ENCODE measurements around the gene COPS7A.

Gene COPS7A

GRCh38 chr12:6771091-6771495, 47.2 kb downstream of the COPS7A start:
- no peak for DNase-seq

DNA sequence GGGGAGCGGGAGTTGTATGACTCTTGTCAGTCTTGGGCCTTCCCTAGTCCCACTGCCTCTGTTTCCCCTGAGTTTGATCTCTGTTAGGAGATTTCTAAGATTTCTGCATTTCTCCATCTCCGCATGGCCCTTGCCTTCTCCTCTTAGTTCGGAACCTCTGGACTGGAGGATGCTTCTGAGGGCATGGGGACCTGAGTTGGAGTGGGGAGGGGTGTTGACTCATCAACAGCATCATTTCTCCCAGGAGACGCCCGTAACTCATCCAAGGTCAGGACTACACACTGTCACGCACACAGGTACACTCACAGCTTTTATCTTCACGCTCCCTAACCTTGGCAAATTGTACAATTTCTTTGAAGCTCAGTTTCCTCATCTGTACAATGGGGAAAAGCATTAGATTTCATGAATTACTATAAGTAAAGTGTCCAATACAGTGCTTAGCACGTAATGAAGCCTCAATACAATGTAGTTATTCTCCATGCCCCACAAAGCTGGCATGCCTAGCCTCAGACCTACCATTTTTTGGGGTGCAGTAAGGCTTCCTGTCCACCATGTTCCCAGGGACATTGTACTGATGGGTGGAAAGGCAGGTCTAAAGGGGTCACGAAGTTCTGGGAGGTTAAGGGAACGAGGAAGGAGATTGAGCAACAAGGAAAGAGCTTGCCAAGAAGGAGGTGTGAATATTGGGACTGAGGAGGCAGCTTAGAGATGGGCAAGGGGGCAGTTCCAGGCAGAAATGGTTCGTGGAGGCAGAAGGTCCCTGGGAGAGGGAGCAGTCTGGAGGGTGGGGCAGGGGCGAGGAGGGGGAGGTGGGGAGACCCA, 47.9 kb downstream of the COPS7A start:
- no peak for DNase-seq

GRCh38 chr12:6772331-6772695, 48.5 kb downstream of the COPS7A start, which contains the start of gene LAG3:
TSS of gene LAG3 (plus strand) at chr12:6772520. CDS start at chr12:6772853, 333 bp downstream.
- no peak for DNase-seq

- no peak for DNase-seq
These were observed 49.1 kb downstream of the COPS7A start for GRCh38 chr12:6772726-6773589.

DNA sequence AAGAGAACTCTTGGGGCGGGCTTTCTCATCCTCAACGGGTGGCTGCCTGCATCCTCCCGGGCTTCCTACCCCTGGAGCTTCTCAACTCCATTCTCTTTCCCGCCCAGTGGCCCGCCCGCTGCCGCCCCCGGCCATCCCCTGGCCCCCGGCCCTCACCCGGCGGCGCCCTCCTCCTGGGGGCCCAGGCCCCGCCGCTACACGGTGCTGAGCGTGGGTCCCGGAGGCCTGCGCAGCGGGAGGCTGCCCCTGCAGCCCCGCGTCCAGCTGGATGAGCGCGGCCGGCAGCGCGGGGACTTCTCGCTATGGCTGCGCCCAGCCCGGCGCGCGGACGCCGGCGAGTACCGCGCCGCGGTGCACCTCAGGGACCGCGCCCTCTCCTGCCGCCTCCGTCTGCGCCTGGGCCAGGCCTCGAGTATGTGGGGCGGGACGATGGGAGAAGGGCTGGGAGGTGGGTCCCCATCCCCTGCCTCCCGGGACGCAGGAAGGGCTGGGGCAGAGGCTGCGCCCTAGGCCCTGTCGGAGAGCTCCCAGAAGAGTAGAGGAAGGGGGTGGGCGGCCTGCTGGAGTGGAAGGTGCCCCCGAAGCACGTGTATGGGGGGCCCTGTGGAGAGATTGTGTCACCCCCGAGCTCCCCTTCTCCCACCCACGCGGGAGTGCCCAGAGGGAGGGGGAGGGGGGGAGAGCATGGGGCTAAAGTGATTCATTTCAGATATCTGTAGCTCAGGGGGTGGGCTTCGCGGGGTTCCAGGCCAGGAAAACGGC, 49.9 kb downstream of the COPS7A start:
- DNase-seq, result peak in 1 of 2 experiments; percentile 56

- DNase-seq, result no peak
These were observed 50.7 kb downstream of the COPS7A start for GRCh38 chr12:6774499-6775062.

GRCh38 chr12:6775185-6776174, 51.6 kb downstream of the COPS7A start:
- DNase-seq, result no peak

GRCh38 chr12:6777386-6777785, 53.5 kb downstream of the COPS7A start:
- DNase-seq, result no peak

DNA sequence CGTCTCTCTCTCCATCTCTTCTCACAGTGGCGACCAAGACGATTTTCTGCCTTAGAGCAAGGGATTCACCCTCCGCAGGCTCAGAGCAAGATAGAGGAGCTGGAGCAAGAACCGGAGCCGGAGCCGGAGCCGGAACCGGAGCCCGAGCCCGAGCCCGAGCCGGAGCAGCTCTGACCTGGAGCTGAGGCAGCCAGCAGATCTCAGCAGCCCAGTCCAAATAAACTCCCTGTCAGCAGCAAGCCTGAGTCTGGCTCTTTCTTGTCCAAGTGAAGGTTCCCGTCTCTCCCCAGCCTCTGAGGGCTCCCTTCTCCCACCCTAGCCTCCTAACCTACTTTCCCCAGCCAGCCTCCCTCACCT, 54.3 kb downstream of the COPS7A start:
- DNase-seq, result peak in 1 of 2 experiments; percentile 45

DNA sequence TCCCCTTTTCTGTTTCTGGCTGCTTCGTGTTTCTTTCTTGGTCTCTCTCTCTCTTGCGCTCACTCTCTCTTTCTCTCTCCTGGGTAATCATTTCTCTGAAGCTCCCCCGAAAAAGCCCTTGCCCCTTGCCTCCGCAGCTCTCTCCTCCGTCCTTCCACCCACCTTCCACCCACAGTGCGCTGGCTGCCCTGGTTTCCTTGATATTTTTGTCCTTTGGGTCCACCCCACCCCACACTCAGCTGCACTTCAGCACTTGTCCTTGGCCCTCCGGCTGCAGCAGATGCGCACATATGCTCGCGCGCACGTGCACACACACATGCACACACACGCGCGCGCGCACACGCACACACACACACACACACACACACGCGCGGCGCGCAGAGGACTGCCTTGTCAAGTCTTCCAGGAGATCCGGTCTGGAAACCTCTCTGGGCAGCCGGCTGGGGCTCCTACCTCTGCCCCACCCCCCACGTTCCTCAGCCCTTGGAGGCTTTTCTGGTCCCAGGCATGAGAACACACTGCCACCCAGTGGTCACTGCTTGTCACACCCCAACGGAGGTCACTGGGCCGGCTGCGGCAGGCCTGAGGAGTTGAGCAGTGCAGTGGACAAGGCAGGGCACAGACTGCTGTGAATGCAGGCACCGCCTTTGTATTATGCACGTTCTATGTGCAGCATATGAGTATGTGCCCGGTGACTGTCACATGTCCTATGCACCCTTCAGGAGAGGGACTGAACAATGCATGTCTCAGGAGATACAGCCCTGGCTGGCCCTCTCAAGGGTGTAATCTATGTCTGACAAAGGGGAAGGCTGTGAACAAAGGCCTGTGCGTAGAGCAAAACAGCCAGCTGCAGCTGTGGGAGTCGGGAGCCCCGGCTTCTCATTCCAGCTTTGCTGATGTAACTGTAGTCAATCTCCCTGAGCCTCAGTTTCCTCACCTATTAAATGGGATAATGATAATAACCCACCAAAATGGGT, 55.0 kb downstream of the COPS7A start:
- DNase-seq, result peak; percentile 92 to 96

DNA sequence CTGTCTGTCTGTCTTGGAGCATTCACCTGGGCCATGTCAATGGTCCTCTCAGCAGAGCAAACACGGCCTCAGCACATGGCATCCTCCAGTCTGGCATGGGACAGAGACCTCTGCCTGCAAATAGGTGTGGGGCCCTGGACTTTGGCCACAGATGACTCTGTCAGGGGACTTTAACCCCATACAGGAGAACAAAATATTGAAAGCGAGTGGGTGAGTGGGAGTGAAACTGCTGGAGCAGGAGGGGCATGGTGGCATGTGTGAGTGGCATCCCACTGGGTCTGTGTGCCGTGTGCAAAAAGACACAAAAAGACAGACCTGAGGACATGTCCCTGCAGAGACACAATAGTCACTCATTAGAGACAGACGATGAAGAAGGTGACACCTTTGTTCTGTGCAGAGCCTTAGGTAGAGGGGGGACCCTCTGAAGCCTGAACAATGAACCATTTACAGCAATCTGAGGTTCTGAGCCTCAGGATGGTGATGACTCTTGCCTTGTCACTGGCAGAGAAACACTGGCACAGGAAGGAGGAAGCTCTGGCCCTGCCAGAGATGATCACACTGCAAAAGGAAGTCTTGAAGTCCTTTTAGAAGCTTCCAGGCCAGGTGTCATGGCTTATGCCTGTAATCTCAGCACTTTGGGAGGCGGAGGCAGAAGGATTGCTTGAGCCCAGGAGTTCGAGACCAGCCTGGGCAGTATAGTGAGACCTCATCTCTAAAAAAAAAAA, 56.0 kb downstream of the COPS7A start:
- no peak for DNase-seq

DNA sequence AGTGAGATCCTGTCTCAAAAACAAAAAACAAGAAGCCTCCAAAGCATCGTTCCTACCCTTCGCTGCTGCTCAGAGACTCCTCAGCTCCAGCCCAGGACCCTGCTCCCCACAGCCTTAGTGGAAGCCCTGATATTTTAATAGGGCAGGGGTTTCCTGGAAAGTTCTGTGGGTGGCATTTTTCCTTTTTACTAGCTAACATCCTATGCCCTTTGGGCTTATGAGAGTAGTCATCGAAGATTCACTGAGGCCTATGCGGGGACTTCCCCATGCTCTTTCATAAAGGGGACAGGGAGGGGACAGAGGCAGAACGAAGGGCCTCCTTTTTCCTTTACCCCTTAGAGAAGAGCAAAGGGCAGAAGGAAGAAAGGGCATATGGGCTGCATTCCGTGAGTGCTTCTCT, 56.7 kb downstream of the COPS7A start:
- no peak for DNase-seq
